Glomerular endothelial cell (primary cell): ENCODE data around the gene AGBL1. TPM values are rescaled to one million over a fixed set of nuclear protein-coding genes. Genes with fewer than 3 reads are reported as not detected.

Experiments
- DNase-seq: peaks from one replicate; pipeline ENCODE4 v3.0.0-alpha.2; 2011; ENCODE audit warnings: low read depth, low spot score; ENCODE audit errors: extremely low read depth
- total RNA-seq: library from RNA; depleted of rRNA; stranded (reverse); fragments of >200 nt; gene quantifications from 2 replicates; pipeline ENCODE4 v1.2.3, GENCODE V29; 2015

AGBL1 gene
- total RNA-seq, 1 donor from 2014 or later, result not detected

GRCh38 chr15:86623236-86623635 is 543.6 kb downstream of the AGBL1 start:
- no peak for DNase-seq

GRCh38 chr15:86624261-86625036 is 544.8 kb downstream of the AGBL1 start:
- DNase-seq, result peak; percentile 1

- no peak for DNase-seq
Observed at GRCh38 chr15:86629409-86630356, 550.0 kb downstream of the AGBL1 start.

- DNase-seq, result no peak
Observed at GRCh38 chr15:86630946-86631345, 551.3 kb downstream of the AGBL1 start.

- no peak for DNase-seq
Observed at GRCh38 chr15:86634146-86634545, 554.5 kb downstream of the AGBL1 start.

- no peak for DNase-seq
Observed at GRCh38 chr15:86634992-86635638, 555.4 kb downstream of the AGBL1 start.

GRCh38 chr15:86644339-86644738 is 564.7 kb downstream of the AGBL1 start:
- no peak for DNase-seq

- no peak for DNase-seq
Observed at GRCh38 chr15:86645925-86646500, 566.3 kb downstream of the AGBL1 start.

GRCh38 chr15:86647810-86648440 is 568.3 kb downstream of the AGBL1 start:
- no peak for DNase-seq

- no peak for DNase-seq
Observed at GRCh38 chr15:86649277-86649676, 569.6 kb downstream of the AGBL1 start.

GRCh38 chr15:86650094-86650493 is 570.4 kb downstream of the AGBL1 start:
- no peak for DNase-seq

- DNase-seq, result no peak
Observed at GRCh38 chr15:86653344-86654197, 573.9 kb downstream of the AGBL1 start.

- no peak for DNase-seq
Observed at GRCh38 chr15:86654501-86654900, 574.8 kb downstream of the AGBL1 start.

GRCh38 chr15:86657305-86657704 is 577.6 kb downstream of the AGBL1 start:
- no peak for DNase-seq

- DNase-seq, result no peak
Observed at GRCh38 chr15:86659724-86660411, 580.2 kb downstream of the AGBL1 start.

GRCh38 chr15:86661580-86661979 is 581.9 kb downstream of the AGBL1 start:
- no peak for DNase-seq

GRCh38 chr15:86663304-86663703 is 583.6 kb downstream of the AGBL1 start:
- no peak for DNase-seq

- DNase-seq, result no peak
Observed at GRCh38 chr15:86663979-86664378, 584.3 kb downstream of the AGBL1 start.

GRCh38 chr15:86664581-86664980 is 584.9 kb downstream of the AGBL1 start:
- no peak for DNase-seq
